ENCODE data around the gene EGFR.

DNA sequence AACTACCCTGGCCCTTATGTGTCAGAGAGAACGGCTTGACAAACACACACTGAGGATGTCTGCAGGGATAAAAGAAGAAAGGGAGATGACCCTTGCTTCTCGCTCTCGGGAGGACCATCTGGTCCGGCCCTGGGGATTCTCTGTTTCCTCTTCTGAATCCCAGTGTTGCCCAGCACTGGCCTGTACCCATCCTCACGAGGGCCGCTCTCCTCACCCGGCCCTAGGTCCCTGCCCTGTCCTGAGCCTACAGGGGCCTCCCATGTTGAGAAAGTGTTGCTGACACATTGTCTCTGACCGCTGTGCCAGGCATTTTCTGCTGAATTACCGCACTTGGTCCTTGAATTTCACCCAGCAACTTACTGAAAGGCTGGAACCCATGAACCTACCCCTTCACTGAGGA is 174.4 kb downstream of the EGFR start:
- no peak for TF ChIP-seq POLR2A (IDR thresholded peaks at IDR 0.05)
- TF ChIP-seq, protein P1, sequence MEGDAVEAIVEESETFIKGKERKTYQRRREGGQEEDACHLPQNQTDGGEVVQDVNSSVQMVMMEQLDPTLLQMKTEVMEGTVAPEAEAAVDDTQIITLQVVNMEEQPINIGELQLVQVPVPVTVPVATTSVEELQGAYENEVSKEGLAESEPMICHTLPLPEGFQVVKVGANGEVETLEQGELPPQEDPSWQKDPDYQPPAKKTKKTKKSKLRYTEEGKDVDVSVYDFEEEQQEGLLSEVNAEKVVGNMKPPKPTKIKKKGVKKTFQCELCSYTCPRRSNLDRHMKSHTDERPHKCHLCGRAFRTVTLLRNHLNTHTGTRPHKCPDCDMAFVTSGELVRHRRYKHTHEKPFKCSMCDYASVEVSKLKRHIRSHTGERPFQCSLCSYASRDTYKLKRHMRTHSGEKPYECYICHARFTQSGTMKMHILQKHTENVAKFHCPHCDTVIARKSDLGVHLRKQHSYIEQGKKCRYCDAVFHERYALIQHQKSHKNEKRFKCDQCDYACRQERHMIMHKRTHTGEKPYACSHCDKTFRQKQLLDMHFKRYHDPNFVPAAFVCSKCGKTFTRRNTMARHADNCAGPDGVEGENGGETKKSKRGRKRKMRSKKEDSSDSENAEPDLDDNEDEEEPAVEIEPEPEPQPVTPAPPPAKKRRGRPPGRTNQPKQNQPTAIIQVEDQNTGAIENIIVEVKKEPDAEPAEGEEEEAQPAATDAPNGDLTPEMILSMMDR (IDR thresholded peaks at IDR 0.05): no peak

Measured in lower leg skin (tissue), 3 donors.